ENCODE data around the gene PIP5KL1.

- TF ChIP-seq, protein P1, sequence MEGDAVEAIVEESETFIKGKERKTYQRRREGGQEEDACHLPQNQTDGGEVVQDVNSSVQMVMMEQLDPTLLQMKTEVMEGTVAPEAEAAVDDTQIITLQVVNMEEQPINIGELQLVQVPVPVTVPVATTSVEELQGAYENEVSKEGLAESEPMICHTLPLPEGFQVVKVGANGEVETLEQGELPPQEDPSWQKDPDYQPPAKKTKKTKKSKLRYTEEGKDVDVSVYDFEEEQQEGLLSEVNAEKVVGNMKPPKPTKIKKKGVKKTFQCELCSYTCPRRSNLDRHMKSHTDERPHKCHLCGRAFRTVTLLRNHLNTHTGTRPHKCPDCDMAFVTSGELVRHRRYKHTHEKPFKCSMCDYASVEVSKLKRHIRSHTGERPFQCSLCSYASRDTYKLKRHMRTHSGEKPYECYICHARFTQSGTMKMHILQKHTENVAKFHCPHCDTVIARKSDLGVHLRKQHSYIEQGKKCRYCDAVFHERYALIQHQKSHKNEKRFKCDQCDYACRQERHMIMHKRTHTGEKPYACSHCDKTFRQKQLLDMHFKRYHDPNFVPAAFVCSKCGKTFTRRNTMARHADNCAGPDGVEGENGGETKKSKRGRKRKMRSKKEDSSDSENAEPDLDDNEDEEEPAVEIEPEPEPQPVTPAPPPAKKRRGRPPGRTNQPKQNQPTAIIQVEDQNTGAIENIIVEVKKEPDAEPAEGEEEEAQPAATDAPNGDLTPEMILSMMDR (IDR thresholded peaks at IDR 0.05; ENCODE audit: low read depth, low read length), result no peak
- TF ChIP-seq EZH2phosphoT487 (IDR thresholded peaks at IDR 0.05; ENCODE audit: low read depth), result no peak
Observed at GRCh38 chr9:127970401-127971313, 40.1 kb upstream of the PIP5KL1 start.

All from OCI-LY3 (cell line).